ENCODE measurements around the gene STX10. TPM values are rescaled to one million over a fixed set of nuclear protein-coding genes. Genes with fewer than 3 reads are reported as not detected.
A peak's percentile ranks its signal among the peaks of the same experiment; 100 is the strongest.
"Not testable (repeated sequence)": the region's sequence is repeated elsewhere in the genome, so short reads cannot be mapped to it uniquely, and the experiment has no call there.

The STX10 gene
- total and polyA plus RNA-seq, 12 donors = 16.0 to 182 (median 65.0) TPM

DNA sequence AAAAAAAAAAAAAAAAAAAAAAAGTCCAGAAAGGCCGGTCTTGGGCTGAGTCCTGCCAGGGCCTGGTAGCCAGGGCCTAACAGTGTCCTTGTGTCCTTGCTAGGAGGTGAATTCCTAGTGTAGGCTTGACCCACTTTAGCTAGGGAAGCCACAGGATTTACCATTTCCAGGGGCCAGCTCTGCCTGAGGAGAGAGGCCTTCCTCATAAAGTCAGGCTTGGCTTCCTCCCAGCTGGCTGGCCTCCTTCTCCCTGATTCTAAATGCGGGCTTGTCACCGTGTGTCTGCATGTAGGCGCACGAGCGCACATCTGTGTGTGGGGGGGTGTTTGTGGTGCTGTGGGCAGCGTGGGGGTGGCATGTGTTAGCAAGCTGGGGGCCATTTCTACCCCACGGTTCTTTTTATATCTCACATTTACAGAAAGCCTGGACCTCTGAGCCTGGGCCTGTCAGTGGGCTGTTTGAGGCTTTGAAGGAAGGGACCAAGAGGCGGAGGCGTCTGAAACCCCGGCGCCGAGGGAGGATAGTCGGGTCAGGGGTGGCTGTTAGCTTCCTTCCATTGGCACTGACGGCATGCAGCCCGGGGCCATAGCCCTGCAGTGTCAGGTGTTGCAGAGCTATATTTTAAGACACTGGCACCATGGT, 31.7 kb upstream of the STX10 start:
- intact Hi-C loops (cut with DNase I) = no loop called here
- Histone ChIP-seq H3K4me1 (replicated peaks in 1 of 2) (peaks cover 8 to 10% of the 10 kb centered on the region in 2 donors), H3K27ac (peak overlapping the region in 3 of 5 donors; percentile 7 to 36 (median 32)), H3K27me3 (no peaks in the 10 kb centered on the region), H3K9me3 (replicated peaks in 1 of 3) (no peaks in the 10 kb centered on the region), H3K36me3 (replicated peaks in 1 of 2) (no peaks in the 10 kb centered on the region), H3K4me3 (no peak overlapping the region)
- DNase-seq = peak; percentile 75 to 92 (median 84)
- TF ChIP-seq CTCF (IDR thresholded peaks at IDR 0.05) (no peak), POLR2A (IDR thresholded peaks at IDR 0.05) (no peak)
- WGBS, 4 donors = 8 to 14% (median 11%) methylated on average over 1 to 16 of the region's 16 CpGs

DNA sequence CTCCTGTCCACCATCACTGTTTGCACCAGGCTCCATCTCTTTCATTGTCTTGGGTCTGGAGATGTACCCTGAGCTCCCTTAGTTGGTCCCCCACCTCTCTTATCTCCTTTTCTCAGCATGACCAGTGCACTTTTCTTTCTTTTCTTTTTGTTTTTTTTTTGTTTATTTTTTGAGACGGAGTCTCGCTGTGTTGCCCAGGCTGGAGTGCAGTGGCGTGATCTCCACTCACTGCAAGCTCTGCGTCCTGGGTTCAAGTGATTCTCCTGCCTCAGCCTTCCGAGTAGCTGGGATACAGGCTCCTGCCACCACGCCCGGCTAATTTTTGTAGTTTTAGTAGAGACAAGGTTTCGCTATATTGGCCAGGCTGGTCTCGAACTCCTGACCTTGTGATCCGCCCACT, 28.1 kb upstream of the STX10 start:
- H3K27ac ChIP-seq; intact Hi-C loops (cut with DNase I); DNase-seq; H3K36me3 ChIP-seq (replicated peaks in 1 of 2); H3K27me3 ChIP-seq; H3K4me3 ChIP-seq; H3K9me3 ChIP-seq (replicated peaks in 1 of 3): not testable (repeated sequence)
- peaks cover 8 to 10% of the 10 kb centered on the region in 2 donors for H3K4me1 ChIP-seq (replicated peaks in 1 of 2)
- WGBS, 4 donors = 84 to 88% (median 86%) methylated on average over 10 of the region's 10 CpGs

DNA sequence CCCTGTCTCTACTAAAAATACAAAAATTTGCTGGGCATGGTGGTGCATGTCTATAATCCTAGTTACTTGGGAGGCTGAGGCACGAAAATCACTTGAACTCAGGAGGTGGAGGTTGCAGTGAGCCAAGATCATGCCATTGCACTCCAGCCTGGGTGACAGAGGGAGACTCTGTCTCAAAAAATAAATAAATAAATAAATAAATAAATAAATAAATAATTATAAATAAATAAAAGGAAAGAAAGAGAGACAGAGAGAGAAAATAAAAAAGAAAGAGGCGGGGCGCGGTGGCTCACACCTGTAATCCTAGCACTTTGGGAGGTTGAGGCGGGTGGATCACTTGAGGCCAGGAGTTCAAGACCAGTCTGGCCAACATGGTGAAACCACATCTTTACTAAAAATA, 27.4 kb upstream of the STX10 start:
- DNase-seq = not testable (repeated sequence)

GRCh38 chr19:13176345-13176744, 26.2 kb upstream of the STX10 start:
- intact Hi-C loops (cut with DNase I) = no loop called here
- H3K27ac ChIP-seq = no peak overlapping the region
- no peaks in the 10 kb centered on the region for H3K9me3 ChIP-seq (replicated peaks in 1 of 3)
- H3K4me1 ChIP-seq (replicated peaks in 1 of 2) = peaks cover 12% of the 10 kb centered on the region in 2 donors
- DNase-seq = no peak
- WGBS, 4 donors = 77 to 90% (median 87%) methylated on average over 8 of the region's 8 CpGs
- no peaks in the 10 kb centered on the region for H3K27me3 ChIP-seq
- TF ChIP-seq CTCF (IDR thresholded peaks at IDR 0.05) (no peak), POLR2A (IDR thresholded peaks at IDR 0.05) (no peak)
- H3K4me3 ChIP-seq = no peak overlapping the region
- no peaks in the 10 kb centered on the region for H3K36me3 ChIP-seq (replicated peaks in 1 of 2)

More for the DNA sequence above, 27.4 kb upstream of the STX10 start:
- H3K4me1 ChIP-seq (replicated peaks in 1 of 2) = peaks cover 12 to 13% of the 10 kb centered on the region in 2 donors
- WGBS, 4 donors = 84 to 93% (median 91%) methylated on average over 5 of the region's 5 CpGs
- H3K27me3 ChIP-seq; H3K36me3 ChIP-seq (replicated peaks in 1 of 2); intact Hi-C loops (cut with DNase I); H3K4me3 ChIP-seq; H3K9me3 ChIP-seq (replicated peaks in 1 of 3); H3K27ac ChIP-seq: not testable (repeated sequence)

GRCh38 chr19:13173139-13173737, 23.1 kb upstream of the STX10 start:
- Histone ChIP-seq H3K4me1 (replicated peaks in 1 of 2) (peaks cover 12 to 13% of the 10 kb centered on the region in 2 donors), H3K36me3 (replicated peaks in 1 of 2) (no peaks in the 10 kb centered on the region), H3K27ac (peak overlapping the region in 1 of 5 donors; percentile 25), H3K4me3 (no peak overlapping the region), H3K27me3 (no peaks in the 10 kb centered on the region), H3K9me3 (replicated peaks in 1 of 3) (no peaks in the 10 kb centered on the region)
- no peak for DNase-seq
- intact Hi-C loops (cut with DNase I) = no loop called here
- 83 to 86% (median 86%) methylated on average over 8 to 12 of the region's 12 CpGs for WGBS, 4 donors
- TF ChIP-seq POLR2A (IDR thresholded peaks at IDR 0.05) (no peak), CTCF (IDR thresholded peaks at IDR 0.05) (no peak)

Measured in adrenal gland (tissue), 12 donors.